Activated naive CD4-positive, alpha-beta T cell treated with anti-CD3 and anti-CD28 coated beads, Interleukin-2, amount 50 U/mL, for 24 hours (primary cell): ENCODE measurements around the gene DAD1.
"Not testable (repeated sequence)": the region's sequence is repeated elsewhere in the genome, so short reads cannot be mapped to it uniquely, and the experiment has no call there.

Source experiments
- H3K27ac Mint-ChIP-seq: one replicate; pipeline ENCODE4 v1.8.0; 2021; ENCODE audit warnings: mild to moderate bottlenecking, mixed read lengths
- H3K27me3 Mint-ChIP-seq: one replicate; pipeline ENCODE4 v1.8.0; 2021; ENCODE audit warnings: mixed read lengths
- H3K36me3 Mint-ChIP-seq: one replicate; pipeline ENCODE4 v1.8.0; 2021; ENCODE audit warnings: mixed read lengths
- H3K4me1 Mint-ChIP-seq: one replicate; pipeline ENCODE4 v1.8.0; 2021; ENCODE audit warnings: mixed read lengths
- H3K4me3 Mint-ChIP-seq: one replicate; pipeline ENCODE4 v1.8.0; 2021; ENCODE audit warnings: mild to moderate bottlenecking, mixed read lengths
- H3K9me3 Mint-ChIP-seq: one replicate; pipeline ENCODE4 v1.8.0; 2021; ENCODE audit warnings: mixed read lengths

The DAD1 gene

DNA sequence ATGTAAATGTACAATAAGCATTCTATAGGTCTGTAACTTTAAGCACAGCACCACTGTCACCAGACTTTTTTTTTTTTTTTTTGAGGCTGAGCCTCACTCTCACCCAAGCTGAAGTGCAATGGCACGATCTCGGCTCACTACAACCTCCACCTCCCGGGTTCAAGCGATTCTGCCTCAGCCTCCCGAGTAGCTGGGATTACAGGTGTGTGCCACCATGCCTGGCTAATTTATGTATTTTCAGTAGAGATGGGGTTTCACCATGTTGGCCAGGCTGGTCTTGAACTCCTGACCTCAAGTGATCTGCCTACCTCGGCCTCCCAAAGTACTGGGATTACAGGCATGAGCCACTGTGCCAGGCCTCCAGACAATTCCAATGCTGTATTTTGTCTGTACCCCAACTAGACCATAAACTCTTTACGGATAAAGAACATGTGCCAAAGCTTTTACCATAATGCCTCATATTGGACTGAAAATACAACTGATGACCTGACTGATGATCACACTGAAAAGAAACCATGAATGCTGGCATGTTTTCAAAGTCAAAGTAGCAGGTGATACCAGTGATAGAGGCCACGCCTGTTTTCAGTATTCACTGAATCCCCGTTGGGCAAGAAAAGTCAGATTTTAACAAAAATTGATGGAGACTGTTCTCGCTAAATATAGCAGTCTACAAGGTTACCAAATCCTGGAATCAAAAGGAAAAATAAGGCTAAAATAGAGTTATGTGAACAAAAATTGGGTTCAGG is 1.2 kb downstream of the DAD1 start:
- not testable (repeated sequence) for H3K27me3 Mint-ChIP-seq, H3K9me3 Mint-ChIP-seq
- peaks cover 20% of the 10 kb centered on the region for H3K36me3 Mint-ChIP-seq
- H3K4me1 Mint-ChIP-seq, result peaks cover 76% of the 10 kb centered on the region
- H3K27ac Mint-ChIP-seq, result peak overlapping the region; percentile 98
- peak overlapping the region; percentile 95 for H3K4me3 Mint-ChIP-seq

DNA sequence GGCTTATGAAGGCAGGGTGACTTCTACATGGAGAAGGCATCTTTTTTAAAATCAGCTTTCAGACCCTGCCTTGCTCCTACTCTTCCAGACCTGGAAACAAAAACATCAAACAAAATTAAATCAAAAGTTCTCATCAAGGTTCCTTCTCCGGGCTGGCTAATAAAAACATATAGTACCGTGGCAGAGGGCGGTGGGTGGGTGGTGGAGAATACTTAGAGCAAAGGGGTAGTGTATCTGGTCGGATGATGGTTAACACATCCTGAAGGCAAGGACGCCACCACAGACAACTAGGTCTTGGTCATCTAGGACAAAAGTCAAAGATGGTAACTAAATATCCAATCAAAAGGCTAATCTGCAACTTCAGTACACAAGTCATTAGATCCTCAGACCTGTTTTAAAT is 1.8 kb downstream of the DAD1 start:
- no peaks in the 10 kb centered on the region for H3K27me3 Mint-ChIP-seq
- H3K36me3 Mint-ChIP-seq, result peaks cover 20% of the 10 kb centered on the region
- peak overlapping the region; percentile 98 for H3K27ac Mint-ChIP-seq
- H3K4me1 Mint-ChIP-seq, result peaks cover 78% of the 10 kb centered on the region
- H3K4me3 Mint-ChIP-seq, result peak overlapping the region; percentile 95
- H3K9me3 Mint-ChIP-seq, result no peaks in the 10 kb centered on the region

DNA sequence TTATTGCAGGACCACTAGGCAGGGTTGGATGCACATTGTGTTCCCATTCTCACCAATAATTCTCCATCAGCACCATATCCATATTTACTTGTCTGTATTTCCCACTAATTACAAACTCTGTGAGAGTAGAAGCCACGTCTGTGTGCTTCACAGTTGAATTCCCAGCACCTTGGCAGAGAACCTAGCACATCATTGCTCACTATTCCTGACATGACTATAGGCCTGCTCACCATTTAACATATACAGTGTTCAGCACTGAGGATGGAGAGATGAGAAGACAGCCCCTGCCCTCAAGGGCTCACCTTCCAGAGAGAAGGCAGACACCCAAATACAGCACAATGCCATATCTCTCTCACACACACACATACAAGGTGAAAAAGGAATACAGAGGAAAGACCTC is 5.0 kb downstream of the DAD1 start:
- peak overlapping the region; percentile 78 for H3K4me3 Mint-ChIP-seq
- peaks cover 72% of the 10 kb centered on the region for H3K4me1 Mint-ChIP-seq

DNA sequence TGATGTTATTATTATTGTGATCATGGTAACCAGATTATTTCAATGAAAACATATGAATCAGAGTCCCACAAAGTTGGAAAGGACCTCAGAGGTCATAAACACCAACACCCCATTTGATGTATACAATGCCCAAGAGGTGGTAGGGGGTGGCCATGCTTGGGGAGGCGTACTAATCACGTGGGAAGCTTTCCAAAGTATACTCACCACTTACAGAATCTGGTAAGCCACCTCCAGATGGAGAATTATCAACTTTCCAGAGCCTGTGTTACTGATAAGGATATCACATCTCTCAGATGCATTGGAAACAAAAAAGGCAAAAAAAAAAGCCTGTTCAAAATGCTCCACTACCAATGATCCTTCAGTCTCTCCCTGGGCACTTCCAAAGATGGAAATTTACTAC is 8.4 kb downstream of the DAD1 start:
- Mint-ChIP-seq H3K9me3 (no peaks in the 10 kb centered on the region), H3K4me1 (peaks cover 82% of the 10 kb centered on the region), H3K36me3 (peaks cover 17% of the 10 kb centered on the region), H3K4me3 (no peak overlapping the region), H3K27ac (peak overlapping the region; percentile 71), H3K27me3 (no peaks in the 10 kb centered on the region)

More for the DNA sequence above, 5.0 kb downstream of the DAD1 start:
- Mint-ChIP-seq H3K27ac (peak overlapping the region; percentile 93), H3K9me3 (no peaks in the 10 kb centered on the region), H3K27me3 (no peaks in the 10 kb centered on the region), H3K36me3 (peaks cover 20% of the 10 kb centered on the region)

DNA sequence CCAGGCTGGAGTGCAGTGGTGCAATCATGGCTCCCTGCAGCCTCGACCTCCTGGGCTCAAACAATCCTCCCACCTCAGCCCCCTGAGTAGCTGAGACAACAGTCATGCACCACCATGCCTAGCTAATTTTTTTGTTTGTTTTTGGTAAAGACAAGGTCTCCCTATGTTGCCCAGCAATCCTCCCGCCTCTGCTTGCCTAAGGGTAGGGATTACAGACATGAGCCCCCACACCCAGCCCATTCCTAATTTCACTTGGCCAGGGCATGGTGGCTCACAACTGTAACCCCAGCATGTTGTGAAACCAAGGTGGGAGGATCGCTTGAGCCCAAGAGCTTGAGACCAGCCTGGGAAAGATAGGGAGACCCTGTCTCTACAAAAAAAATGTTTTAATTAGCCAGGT is 9.1 kb downstream of the DAD1 start:
- H3K4me3 Mint-ChIP-seq, result peak overlapping the region; percentile 21
- H3K36me3 Mint-ChIP-seq, result peaks cover 14% of the 10 kb centered on the region
- peaks cover 76% of the 10 kb centered on the region for H3K4me1 Mint-ChIP-seq
- no peaks in the 10 kb centered on the region for H3K9me3 Mint-ChIP-seq
- no peaks in the 10 kb centered on the region for H3K27me3 Mint-ChIP-seq
- peak overlapping the region; percentile 71 for H3K27ac Mint-ChIP-seq

DNA sequence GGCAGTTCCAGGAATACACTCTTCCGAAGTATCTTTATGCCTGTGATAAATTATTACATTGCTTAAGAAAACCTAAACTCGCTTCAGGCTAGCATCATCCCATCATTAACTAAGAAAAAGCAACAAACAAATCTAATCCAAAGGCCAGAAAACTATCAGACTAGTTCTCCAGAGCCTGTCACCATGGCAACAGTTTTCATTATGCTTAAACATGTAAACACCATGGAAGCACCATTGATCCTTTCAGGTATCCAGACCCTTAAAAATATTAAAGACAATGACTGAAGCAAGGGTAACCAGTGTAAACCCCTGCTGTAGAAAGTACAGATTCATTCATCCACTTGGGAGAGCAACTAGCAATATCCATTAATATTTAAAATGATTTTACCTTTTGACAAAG is 9.8 kb downstream of the DAD1 start:
- Mint-ChIP-seq H3K36me3 (peaks cover 16% of the 10 kb centered on the region), H3K27me3 (no peaks in the 10 kb centered on the region), H3K9me3 (no peaks in the 10 kb centered on the region), H3K27ac (peak overlapping the region; percentile 20), H3K4me3 (peak overlapping the region; percentile 69), H3K4me1 (peaks cover 76% of the 10 kb centered on the region)

DNA sequence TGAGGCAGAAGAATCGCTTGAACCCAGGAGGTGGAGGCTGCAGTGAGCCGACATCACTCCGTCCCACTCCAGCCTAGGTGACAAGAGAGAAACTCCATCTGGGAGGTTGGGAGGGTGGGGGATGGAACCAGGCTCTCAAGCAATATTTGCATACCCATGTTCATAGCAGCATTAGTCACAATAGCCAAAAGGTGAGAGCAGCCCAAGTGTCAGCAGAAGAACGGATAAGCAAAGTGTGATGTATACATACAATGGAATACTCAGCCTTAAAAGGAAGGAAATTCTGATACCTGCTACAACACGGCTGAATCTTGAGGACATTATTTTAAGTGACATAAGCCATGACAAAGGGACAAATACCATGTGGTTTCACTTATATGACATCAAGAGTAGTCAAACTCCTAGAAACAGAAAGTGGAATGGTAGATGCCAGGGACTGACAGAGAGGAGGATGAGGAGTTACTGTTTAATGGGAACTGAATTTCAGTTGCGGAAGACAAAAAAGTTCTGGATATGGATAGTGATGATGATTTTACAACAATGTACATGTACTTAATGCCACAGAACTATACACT is 11.6 kb downstream of the DAD1 start:
- H3K36me3 Mint-ChIP-seq, result peaks cover 23% of the 10 kb centered on the region
- no peaks in the 10 kb centered on the region for H3K27me3 Mint-ChIP-seq
- H3K9me3 Mint-ChIP-seq, result no peaks in the 10 kb centered on the region
- H3K4me1 Mint-ChIP-seq, result peaks cover 73% of the 10 kb centered on the region
- H3K4me3 Mint-ChIP-seq, result peak overlapping the region; percentile 46
- H3K27ac Mint-ChIP-seq, result peak overlapping the region; percentile 79

DNA sequence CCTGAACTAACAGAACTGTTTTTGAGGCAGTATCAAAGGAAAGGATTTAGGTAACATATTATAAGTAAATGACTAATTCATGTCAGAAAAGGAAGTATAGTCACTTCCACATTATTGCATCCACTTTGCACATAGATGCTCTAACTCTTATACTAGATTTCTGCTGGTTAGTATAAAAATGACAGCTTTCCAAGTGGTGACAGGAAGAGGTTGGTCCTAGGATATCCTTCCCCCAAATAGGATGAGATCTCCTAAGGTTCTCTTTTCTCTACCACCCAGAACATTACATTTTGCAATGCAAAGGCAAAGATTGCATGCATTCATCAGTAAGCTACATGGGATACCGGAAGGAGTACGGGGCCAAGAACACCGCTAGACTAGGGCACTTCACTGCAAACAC is 15.2 kb downstream of the DAD1 start:
- H3K27ac Mint-ChIP-seq, result peak overlapping the region; percentile 68
- peaks cover 30% of the 10 kb centered on the region for H3K36me3 Mint-ChIP-seq
- H3K4me1 Mint-ChIP-seq, result peaks cover 75% of the 10 kb centered on the region

DNA sequence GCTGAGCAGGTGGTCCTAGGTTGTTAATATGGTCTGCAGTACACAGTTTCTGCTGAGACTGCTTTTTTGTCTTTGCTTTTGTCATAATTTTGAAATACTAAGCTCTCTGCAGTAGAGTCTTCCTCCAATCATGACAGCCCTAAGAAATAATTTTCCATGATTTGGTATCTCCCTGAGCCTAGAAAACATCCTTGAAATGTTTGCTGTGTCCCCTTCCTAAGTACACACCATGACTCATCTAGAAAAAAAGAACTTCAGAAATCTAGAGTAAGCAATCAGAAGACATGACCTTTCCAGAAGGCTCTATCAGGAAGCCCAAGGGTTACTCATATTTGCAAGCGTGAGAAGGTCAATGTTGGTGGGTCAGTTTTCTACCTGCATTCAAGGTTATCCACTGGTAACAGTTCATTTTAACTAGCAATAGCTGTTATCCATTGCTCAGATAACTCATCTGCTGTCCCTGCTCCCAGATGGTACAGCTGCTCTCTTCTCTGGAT is 16.4 kb downstream of the DAD1 start:
- no peak overlapping the region for H3K27ac Mint-ChIP-seq

More for the DNA sequence above, 15.2 kb downstream of the DAD1 start:
- no peaks in the 10 kb centered on the region for H3K27me3 Mint-ChIP-seq
- H3K9me3 Mint-ChIP-seq, result no peaks in the 10 kb centered on the region
- H3K4me3 Mint-ChIP-seq, result no peak overlapping the region

DNA sequence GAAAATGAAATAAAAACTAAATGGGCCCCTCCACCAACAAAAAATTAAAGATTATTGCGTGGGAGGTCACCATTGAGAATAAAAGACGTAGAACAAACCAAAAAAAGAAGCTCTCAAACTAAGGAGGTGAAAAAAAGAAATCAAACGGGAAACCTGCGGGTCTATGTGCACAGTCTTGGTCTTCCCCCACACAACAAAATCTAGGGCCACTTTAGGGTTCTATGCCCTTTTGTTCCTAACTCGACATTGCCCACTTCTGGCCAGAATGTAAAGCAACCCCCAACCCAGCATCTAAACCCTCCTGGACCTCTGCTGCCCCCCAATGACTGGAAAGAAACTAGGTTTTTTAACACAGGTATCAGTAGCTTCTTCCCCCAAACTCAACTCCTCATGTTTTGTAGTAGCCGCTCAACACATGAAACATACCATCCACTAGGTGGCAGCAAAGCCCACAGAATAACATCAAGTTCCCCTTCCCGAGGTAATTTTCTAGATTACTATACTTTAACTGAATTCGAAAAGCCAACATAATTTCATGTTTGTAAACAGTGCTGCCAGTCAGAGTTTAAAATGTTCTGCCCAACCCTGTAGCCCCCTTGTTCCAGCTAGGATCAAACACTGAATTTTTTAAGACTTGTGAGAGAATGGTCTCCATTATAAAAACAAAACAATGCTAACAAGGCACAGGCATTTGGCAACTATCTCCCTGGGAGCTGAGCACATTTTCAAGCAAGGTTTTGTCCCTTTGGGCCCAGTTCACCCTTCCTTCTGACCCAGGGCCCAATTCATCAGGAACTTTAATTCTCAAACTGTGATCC is 18.7 kb downstream of the DAD1 start:
- peak overlapping the region; percentile 83 for H3K27ac Mint-ChIP-seq
- H3K9me3 Mint-ChIP-seq, result no peaks in the 10 kb centered on the region
- peak overlapping the region; percentile 87 for H3K4me3 Mint-ChIP-seq
- peaks cover 26% of the 10 kb centered on the region for H3K36me3 Mint-ChIP-seq
- H3K27me3 Mint-ChIP-seq, result no peaks in the 10 kb centered on the region
- peaks cover 80% of the 10 kb centered on the region for H3K4me1 Mint-ChIP-seq

More for the DNA sequence above, 16.4 kb downstream of the DAD1 start:
- Mint-ChIP-seq H3K4me3 (no peak overlapping the region), H3K27me3 (no peaks in the 10 kb centered on the region), H3K9me3 (no peaks in the 10 kb centered on the region), H3K4me1 (peaks cover 77% of the 10 kb centered on the region), H3K36me3 (peaks cover 29% of the 10 kb centered on the region)

DNA sequence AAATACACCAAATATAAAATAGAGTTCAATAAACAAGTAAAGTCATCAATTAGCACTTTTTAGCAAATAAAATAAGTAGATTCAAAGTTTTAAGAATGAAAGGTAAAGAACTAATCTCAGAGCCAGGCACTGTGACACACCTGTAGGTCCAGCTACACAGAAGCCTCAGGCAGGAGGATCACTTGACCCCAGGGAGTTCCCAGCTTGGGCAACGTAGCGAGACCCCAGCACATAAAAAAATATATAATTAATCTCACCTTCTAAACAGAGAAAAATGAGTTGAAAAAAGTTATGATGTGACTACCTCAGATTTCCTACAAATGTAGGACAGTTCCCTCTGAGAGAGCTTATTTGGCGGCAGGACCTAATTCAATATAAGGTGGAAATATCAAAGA is 19.3 kb downstream of the DAD1 start:
- H3K27me3 Mint-ChIP-seq, result no peaks in the 10 kb centered on the region
- H3K4me3 Mint-ChIP-seq, result peak overlapping the region; percentile 87
- peaks cover 29% of the 10 kb centered on the region for H3K36me3 Mint-ChIP-seq
- peaks cover 83% of the 10 kb centered on the region for H3K4me1 Mint-ChIP-seq
- H3K9me3 Mint-ChIP-seq, result peaks cover 5% of the 10 kb centered on the region
- H3K27ac Mint-ChIP-seq, result peak overlapping the region; percentile 83

DNA sequence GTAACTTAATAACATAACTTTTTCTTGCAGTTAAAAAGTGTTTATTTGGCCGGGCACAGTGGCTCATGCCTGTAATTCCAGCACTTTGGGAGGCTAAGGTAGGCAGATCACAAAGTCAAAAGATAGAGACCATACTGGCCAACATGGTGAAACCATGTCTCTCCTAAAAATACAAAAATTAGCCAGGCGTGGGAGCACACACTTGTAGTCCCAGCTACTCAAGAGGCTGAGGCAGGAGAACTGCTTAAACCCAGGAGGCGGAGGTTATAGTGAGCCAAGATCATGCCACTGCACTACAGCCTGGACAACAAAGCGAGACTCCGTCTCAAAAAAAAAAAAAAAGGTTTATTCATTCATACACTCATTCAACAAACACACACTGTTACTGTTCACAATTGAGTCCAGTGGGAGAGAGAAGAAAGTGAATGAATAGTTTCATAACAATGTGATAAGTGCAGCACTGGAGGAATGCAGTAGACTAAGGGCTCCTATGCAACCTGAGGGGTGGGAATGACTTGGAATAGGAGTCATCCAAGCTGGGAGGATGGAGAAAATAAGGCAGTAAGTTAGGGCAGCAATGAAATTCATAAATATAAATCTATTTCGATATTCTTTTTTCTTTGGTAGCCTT is 19.8 kb downstream of the DAD1 start:
- peak overlapping the region; percentile 93 for H3K27ac Mint-ChIP-seq
- H3K36me3 Mint-ChIP-seq, result peaks cover 30% of the 10 kb centered on the region
- peaks cover 83% of the 10 kb centered on the region for H3K4me1 Mint-ChIP-seq

DNA sequence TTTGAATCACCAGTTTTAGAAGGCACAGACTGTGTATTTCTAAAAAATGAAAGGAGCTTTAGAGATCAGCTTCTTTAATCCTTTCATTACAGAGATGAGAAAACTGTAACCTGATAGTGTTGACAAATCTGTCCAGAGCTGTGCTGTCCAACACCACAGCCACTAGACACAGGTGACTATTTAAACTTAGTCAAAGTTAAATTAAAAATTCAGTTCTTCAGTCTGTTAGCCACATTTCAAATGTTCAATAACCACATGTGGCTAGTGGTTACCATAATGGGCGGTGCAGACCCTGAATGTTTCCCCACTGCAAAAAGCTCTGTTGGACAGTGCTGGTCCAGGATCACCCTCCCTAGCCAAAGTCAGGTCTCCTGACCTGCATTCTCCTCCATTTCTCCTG is 21.6 kb downstream of the DAD1 start:
- Mint-ChIP-seq H3K4me1 (peaks cover 86% of the 10 kb centered on the region), H3K4me3 (peak overlapping the region; percentile 81), H3K9me3 (peaks cover 9% of the 10 kb centered on the region), H3K27ac (peak overlapping the region; percentile 97), H3K27me3 (no peaks in the 10 kb centered on the region), H3K36me3 (peaks cover 25% of the 10 kb centered on the region)

More for the DNA sequence above, 19.8 kb downstream of the DAD1 start:
- peak overlapping the region; percentile 87 for H3K4me3 Mint-ChIP-seq
- peaks cover 9% of the 10 kb centered on the region for H3K9me3 Mint-ChIP-seq
- no peaks in the 10 kb centered on the region for H3K27me3 Mint-ChIP-seq

DNA sequence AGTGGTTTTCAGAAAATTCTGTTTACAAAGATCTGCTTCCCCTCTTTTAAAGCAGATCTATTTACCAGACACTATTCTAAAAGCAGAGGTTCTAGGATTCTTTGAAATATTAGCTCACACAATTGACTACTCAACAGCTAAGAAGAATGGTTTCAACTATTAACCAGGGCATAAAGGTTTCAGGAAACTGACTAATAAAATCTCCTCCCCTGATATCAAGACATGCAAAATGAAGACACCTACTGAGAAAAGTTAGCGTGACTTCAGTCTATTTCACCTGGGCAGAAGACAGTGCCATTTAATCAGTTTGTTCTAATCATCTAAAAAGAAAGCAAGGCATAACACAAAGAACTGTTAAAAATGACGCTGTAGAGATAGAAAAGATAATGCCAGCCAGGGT is 22.2 kb downstream of the DAD1 start:
- peak overlapping the region; percentile 81 for H3K4me3 Mint-ChIP-seq
- no peaks in the 10 kb centered on the region for H3K27me3 Mint-ChIP-seq
- peak overlapping the region; percentile 97 for H3K27ac Mint-ChIP-seq
- H3K9me3 Mint-ChIP-seq, result peaks cover 9% of the 10 kb centered on the region
- H3K4me1 Mint-ChIP-seq, result peaks cover 86% of the 10 kb centered on the region
- H3K36me3 Mint-ChIP-seq, result peaks cover 22% of the 10 kb centered on the region

DNA sequence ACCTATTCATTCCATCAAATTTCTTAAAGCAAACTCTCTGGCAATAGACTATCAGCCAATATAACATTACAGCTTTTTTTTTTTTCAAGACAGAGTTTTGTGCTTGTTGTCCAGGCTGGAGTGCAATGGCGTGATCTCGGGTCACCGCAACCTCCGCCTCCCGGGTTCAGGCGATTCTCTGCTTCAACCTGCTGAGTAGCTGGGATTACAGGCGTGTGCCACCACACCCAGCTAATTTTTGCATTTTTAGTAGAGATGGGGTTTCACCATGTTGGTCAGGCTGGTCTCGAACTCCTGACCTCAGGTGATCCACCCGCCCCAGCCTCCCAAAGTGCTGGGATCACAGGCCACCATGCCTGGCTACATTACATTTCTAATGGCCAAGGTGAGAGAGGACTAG is 22.8 kb downstream of the DAD1 start:
- peaks cover 22% of the 10 kb centered on the region for H3K36me3 Mint-ChIP-seq
- H3K4me1 Mint-ChIP-seq, result peaks cover 91% of the 10 kb centered on the region
- not testable (repeated sequence) for H3K27me3 Mint-ChIP-seq, H3K9me3 Mint-ChIP-seq
- H3K4me3 Mint-ChIP-seq, result peak overlapping the region; percentile 73
- H3K27ac Mint-ChIP-seq, result peak overlapping the region; percentile 99
